GM12878 (cell line): ENCODE results near the gene SLCO2A1.

Source experiments
- CBFB ChIP-seq: IDR thresholded peaks from 2 replicates; pipeline ENCODE4 v1.6.1; 2016; ENCODE audit warnings: antibody characterized with exemption, low read depth
- CTCF ChIP-seq, 3 experiments: IDR thresholded peaks in 2 of 3; conservative IDR thresholded peaks in 1 of 3; 2 replicates each; pipeline ENCODE4 v1.5.1; 2011; ENCODE audit warnings: low read depth in 3 of 3, low read length in 3 of 3, mild to moderate bottlenecking in 3 of 3, control low read depth in 2 of 3, moderate library complexity in 2 of 3, inconsistent platforms in 1 of 3, mixed read lengths in 1 of 3; ENCODE audit not compliant: control insufficient read depth in 2 of 3, insufficient read depth in 1 of 3; ENCODE audit errors: extremely low read depth in 1 of 3
- GATAD2B ChIP-seq: fragments of 450-650 bp; conservative IDR thresholded peaks from 2 replicates; pipeline ENCODE4 v1.6.1; 2017; ENCODE audit warnings: low read depth, mild to moderate bottlenecking, moderate library complexity
- SREBF2 ChIP-seq: IDR thresholded peaks from 2 replicates; pipeline ENCODE4 v1.6.1; 2012; ENCODE audit warnings: mild to moderate bottlenecking, low read length
- ZNF207 ChIP-seq: fragments of 450-650 bp; IDR thresholded peaks from 2 replicates; pipeline ENCODE4 v1.6.1; 2014; ENCODE audit warnings: antibody characterized with exemption, mild to moderate bottlenecking, borderline replicate concordance

- TF ChIP-seq GATAD2B (no peak), CTCF (IDR thresholded peaks at IDR 0.05 in 2 of 3, conservative IDR thresholded peaks at IDR 0.05 in 1 of 3; ENCODE audit: control insufficient read depth in 2 of 3, extremely low read depth in 1 of 3, insufficient read depth in 1 of 3, low read depth in 3 of 3, low read length in 3 of 3) (no peak), CBFB (no peak), ZNF207 (no peak), SREBF2 (no peak)
Observed at GRCh38 chr3:133987948-133988484, 41.7 kb downstream of the SLCO2A1 start.
